Measurements from ENCODE around the gene ZBTB22.

Gene ZBTB22

GRCh38 chr6:33335916-33336315 is 18.4 kb upstream of the ZBTB22 start:
- no peaks in the 10 kb centered on the region for H3K9me3 ChIP-seq (ENCODE audit: insufficient read depth, low read depth, low read length)
- TF ChIP-seq EZH2phosphoT487 (IDR thresholded peaks at IDR 0.05; ENCODE audit: borderline replicate concordance) (no peak), CTCF (conservative IDR thresholded peaks at IDR 0.05; ENCODE audit: low read length) (no peak)
- H3K4me2 ChIP-seq (ENCODE audit: low read depth, low read length, poor library complexity, severe bottlenecking), result no peak overlapping the region
- H4K20me1 ChIP-seq (ENCODE audit: insufficient read depth, low read length, poor library complexity, severe bottlenecking), result no peaks in the 10 kb centered on the region
- H3K9ac ChIP-seq (ENCODE audit: low read depth, low read length, poor library complexity, severe bottlenecking), result no peak overlapping the region
- no peaks in the 10 kb centered on the region for H3K27me3 ChIP-seq (ENCODE audit: insufficient read depth, low read length, poor library complexity, severe bottlenecking)
- no peak overlapping the region for H3K4me3 ChIP-seq (ENCODE audit: low read length, poor library complexity, severe bottlenecking)
- H3K9me2 ChIP-seq (replicated peaks; ENCODE audit: low read depth, low read length), result no peaks in the 10 kb centered on the region
- no peaks in the 10 kb centered on the region for H3K4me1 ChIP-seq (ENCODE audit: insufficient read depth, low read length, poor library complexity, severe bottlenecking)
- H3K36me3 ChIP-seq (ENCODE audit: insufficient read depth, low read length), result no peaks in the 10 kb centered on the region
- H3K79me2 ChIP-seq (ENCODE audit: insufficient read depth, low read length), result no peaks in the 10 kb centered on the region
- H3F3A ChIP-seq (ENCODE audit: low read depth), result no peaks in the 10 kb centered on the region
- H2AFZ ChIP-seq (ENCODE audit: low read length), result no peak overlapping the region

- no peaks in the 10 kb centered on the region for H3K9me3 ChIP-seq (ENCODE audit: insufficient read depth, low read depth, low read length)
- no peaks in the 10 kb centered on the region for H3F3A ChIP-seq (ENCODE audit: low read depth)
- H3K36me3 ChIP-seq (ENCODE audit: insufficient read depth, low read length), result no peaks in the 10 kb centered on the region
- H3K79me2 ChIP-seq (ENCODE audit: insufficient read depth, low read length), result no peaks in the 10 kb centered on the region
- no peak overlapping the region for H3K4me3 ChIP-seq (ENCODE audit: low read length, poor library complexity, severe bottlenecking)
- no peak overlapping the region for H2AFZ ChIP-seq (ENCODE audit: low read length)
- H3K4me2 ChIP-seq (ENCODE audit: low read depth, low read length, poor library complexity, severe bottlenecking), result no peak overlapping the region
- TF ChIP-seq EZH2phosphoT487 (IDR thresholded peaks at IDR 0.05; ENCODE audit: borderline replicate concordance) (no peak), CTCF (conservative IDR thresholded peaks at IDR 0.05; ENCODE audit: low read length) (no peak)
- no peaks in the 10 kb centered on the region for H4K20me1 ChIP-seq (ENCODE audit: insufficient read depth, low read length, poor library complexity, severe bottlenecking)
- no peak overlapping the region for H3K9ac ChIP-seq (ENCODE audit: low read depth, low read length, poor library complexity, severe bottlenecking)
- H3K4me1 ChIP-seq (ENCODE audit: insufficient read depth, low read length, poor library complexity, severe bottlenecking), result no peaks in the 10 kb centered on the region
- no peaks in the 10 kb centered on the region for H3K27me3 ChIP-seq (ENCODE audit: insufficient read depth, low read length, poor library complexity, severe bottlenecking)
- no peaks in the 10 kb centered on the region for H3K9me2 ChIP-seq (replicated peaks; ENCODE audit: low read depth, low read length)
Measured at GRCh38 chr6:33333666-33334065, 16.1 kb upstream of the ZBTB22 start.

GRCh38 chr6:33330736-33331135 is 13.2 kb upstream of the ZBTB22 start:
- Histone ChIP-seq H3K27me3 (ENCODE audit: insufficient read depth, low read length, poor library complexity, severe bottlenecking) (no peaks in the 10 kb centered on the region), H3K4me2 (ENCODE audit: low read depth, low read length, poor library complexity, severe bottlenecking) (no peak overlapping the region), H3K36me3 (ENCODE audit: insufficient read depth, low read length) (no peaks in the 10 kb centered on the region), H3K9me3 (ENCODE audit: insufficient read depth, low read depth, low read length) (no peaks in the 10 kb centered on the region), H3K4me3 (ENCODE audit: low read length, poor library complexity, severe bottlenecking) (no peak overlapping the region), H3K9ac (ENCODE audit: low read depth, low read length, poor library complexity, severe bottlenecking) (no peak overlapping the region), H3K79me2 (ENCODE audit: insufficient read depth, low read length) (no peaks in the 10 kb centered on the region), H3K9me2 (replicated peaks; ENCODE audit: low read depth, low read length) (no peaks in the 10 kb centered on the region), H3K4me1 (ENCODE audit: insufficient read depth, low read length, poor library complexity, severe bottlenecking) (no peaks in the 10 kb centered on the region), H2AFZ (ENCODE audit: low read length) (no peak overlapping the region), H4K20me1 (ENCODE audit: insufficient read depth, low read length, poor library complexity, severe bottlenecking) (no peaks in the 10 kb centered on the region), H3F3A (ENCODE audit: low read depth) (no peaks in the 10 kb centered on the region)
- TF ChIP-seq CTCF (conservative IDR thresholded peaks at IDR 0.05; ENCODE audit: low read length), result no peak
- no peak for TF ChIP-seq EZH2phosphoT487 (IDR thresholded peaks at IDR 0.05; ENCODE audit: borderline replicate concordance)

Data from Loucy (cell line).